ENCODE measurements around the gene MAPK14. TPM values are rescaled to one million over a fixed set of nuclear protein-coding genes. Genes with fewer than 3 reads are reported as not detected.

MAPK14 gene
- total and polyA plus RNA-seq, 2 donors (not counting 3 experiments of a cell fraction or from before 2014, with no cell fraction given), result 33.3 to 54.1 TPM

DNA sequence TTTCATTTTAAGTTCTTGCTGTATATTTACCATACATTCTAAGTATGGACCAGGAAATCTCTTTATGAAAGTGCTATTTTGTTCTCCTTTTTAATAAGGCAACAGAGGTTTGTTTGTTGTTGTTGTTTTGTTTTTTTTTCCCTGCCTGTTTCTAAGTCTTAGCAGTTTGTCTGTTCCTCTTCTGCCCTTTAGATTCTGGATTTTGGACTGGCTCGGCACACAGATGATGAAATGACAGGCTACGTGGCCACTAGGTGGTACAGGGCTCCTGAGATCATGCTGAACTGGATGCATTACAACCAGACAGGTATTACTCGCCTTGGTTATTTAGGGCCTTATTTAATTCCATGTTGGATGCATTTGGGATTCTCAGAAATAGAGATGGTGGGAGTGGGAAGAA, 48.0 kb downstream of the MAPK14 start:
- Histone ChIP-seq H3K4me1 (ENCODE audit: control insufficient read depth, extremely low read depth, insufficient read depth, low read length) (no peaks in the 10 kb centered on the region), H2AFZ (ENCODE audit: low read depth, low read length) (no peak overlapping the region), H3K4me2 (ENCODE audit: insufficient read depth, low read length) (no peak overlapping the region), H3K79me2 (ENCODE audit: control insufficient read depth, insufficient read depth, low read length) (peaks cover 30% of the 10 kb centered on the region), H3K27ac (ENCODE audit: insufficient read depth, low read depth, low read length) (no peak overlapping the region), H3K9ac (replicated peaks; ENCODE audit: extremely low read depth, insufficient read depth, low read length) (no peak overlapping the region), H3K9me3 (replicated peaks; ENCODE audit: control insufficient read depth, insufficient read depth, low read length) (no peaks in the 10 kb centered on the region), H4K20me1 (replicated peaks; ENCODE audit: control insufficient read depth, extremely low read depth, insufficient read depth, low read length) (peaks cover 6% of the 10 kb centered on the region), H3K9me1 (replicated peaks; ENCODE audit: control insufficient read depth, extremely low read depth, insufficient read depth, low read length) (no peaks in the 10 kb centered on the region), H3K4me3 (replicated peaks in 1 of 3; ENCODE audit: insufficient read depth in 1 of 3, low read depth in 1 of 3, low read length in 3 of 3) (no peak overlapping the region), H3K36me3 (ENCODE audit: control insufficient read depth in 2 of 2, extremely low read depth in 1 of 2, insufficient read depth in 2 of 2, low read length in 2 of 2) (peaks cover 7 to 14% of the 10 kb centered on the region in 2 experiments), H3K27me3 (ENCODE audit: control insufficient read depth in 2 of 2, insufficient read depth in 2 of 2, low read length in 2 of 2) (no peaks in the 10 kb centered on the region)
- POLR2A ChIA-PET, result no interaction called here
- DNase-seq (ENCODE audit: low read depth, low spot score), result no peak
- intact Hi-C loops (cut with micrococcal nuclease) (no loop called here), dilution Hi-C loops (cut with MboI; ENCODE audit: extremely low pct_ligation_motif_present, low sequenced_read_pairs) (no loop called here)
- TF ChIP-seq POLR2AphosphoS5 (IDR thresholded peaks at IDR 0.05; ENCODE audit: insufficient read depth, low read depth, low read length) (no peak), FOS (IDR thresholded peaks at IDR 0.05; ENCODE audit: borderline replicate concordance, insufficient read depth, low read length) (no peak), JUN (IDR thresholded peaks at IDR 0.05; ENCODE audit: borderline replicate concordance, insufficient read depth, insufficient read length, low read depth) (no peak), MYC (IDR thresholded peaks at IDR 0.05; ENCODE audit: low read depth, low read length) (no peak)
- no peak for FAIRE-seq
- CTCF ChIA-PET, result interaction anchor here (1.0 kb wide), 1 partner anchor 20 kb away, joined by 3 read pairs; no protein-coding TSS in a partner anchor
- BruUV-seq (replicated peaks), result no TSS peak

GRCh38 chr6:36076178-36077063, 48.8 kb downstream of the MAPK14 start:
- Histone ChIP-seq H3K9ac (replicated peaks; ENCODE audit: extremely low read depth, insufficient read depth, low read length) (no peak overlapping the region), H3K9me1 (replicated peaks; ENCODE audit: control insufficient read depth, extremely low read depth, insufficient read depth, low read length) (no peaks in the 10 kb centered on the region), H4K20me1 (replicated peaks; ENCODE audit: control insufficient read depth, extremely low read depth, insufficient read depth, low read length) (peaks cover 6% of the 10 kb centered on the region), H3K9me3 (replicated peaks; ENCODE audit: control insufficient read depth, insufficient read depth, low read length) (no peaks in the 10 kb centered on the region), H3K4me1 (ENCODE audit: control insufficient read depth, extremely low read depth, insufficient read depth, low read length) (no peaks in the 10 kb centered on the region), H3K27ac (ENCODE audit: insufficient read depth, low read depth, low read length) (no peak overlapping the region), H3K4me3 (replicated peaks in 1 of 3; ENCODE audit: insufficient read depth in 1 of 3, low read depth in 1 of 3, low read length in 3 of 3) (no peak overlapping the region), H3K36me3 (ENCODE audit: control insufficient read depth in 2 of 2, extremely low read depth in 1 of 2, insufficient read depth in 2 of 2, low read length in 2 of 2) (peaks cover 7 to 17% of the 10 kb centered on the region in 2 experiments), H3K27me3 (ENCODE audit: control insufficient read depth in 2 of 2, insufficient read depth in 2 of 2, low read length in 2 of 2) (no peaks in the 10 kb centered on the region), H3K79me2 (ENCODE audit: control insufficient read depth, insufficient read depth, low read length) (peaks cover 30% of the 10 kb centered on the region), H3K4me2 (ENCODE audit: insufficient read depth, low read length) (no peak overlapping the region), H2AFZ (ENCODE audit: low read depth, low read length) (no peak overlapping the region)
- no peak for TF ChIP-seq POLR2A (IDR thresholded peaks at IDR 0.05; ENCODE audit: low read depth, low read length)
- TF ChIP-seq JUN (IDR thresholded peaks at IDR 0.05; ENCODE audit: borderline replicate concordance, insufficient read depth, insufficient read length, low read depth), result no peak
- TF ChIP-seq GATA2 (IDR thresholded peaks at IDR 0.05; ENCODE audit: insufficient read depth, insufficient read length, low read depth, low read length), result no peak
- no peak for TF ChIP-seq MYC (IDR thresholded peaks at IDR 0.05; ENCODE audit: low read depth, low read length)
- no peak for TF ChIP-seq FOS (IDR thresholded peaks at IDR 0.05; ENCODE audit: borderline replicate concordance, insufficient read depth, low read length)
- TF ChIP-seq, protein P1, sequence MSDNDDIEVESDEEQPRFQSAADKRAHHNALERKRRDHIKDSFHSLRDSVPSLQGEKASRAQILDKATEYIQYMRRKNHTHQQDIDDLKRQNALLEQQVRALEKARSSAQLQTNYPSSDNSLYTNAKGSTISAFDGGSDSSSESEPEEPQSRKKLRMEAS (IDR thresholded peaks at IDR 0.05; ENCODE audit: insufficient read depth, insufficient read length), result no peak
- no peak for TF ChIP-seq EZH2 (IDR thresholded peaks at IDR 0.05; ENCODE audit: borderline replicate concordance, low read depth, low read length, severe bottlenecking)
- TF ChIP-seq CTCF (IDR thresholded peaks at IDR 0.05; ENCODE audit: extremely low read depth in 1 of 2, insufficient read depth in 1 of 2, low read depth in 1 of 2, low read length in 2 of 2), result no peak
- TF ChIP-seq POLR2AphosphoS5 (IDR thresholded peaks at IDR 0.05; ENCODE audit: insufficient read depth, low read depth, low read length), result no peak
- DNase-seq (ENCODE audit: low read depth, low spot score) (no peak), FAIRE-seq (no peak)
- dilution Hi-C loops (cut with MboI; ENCODE audit: extremely low pct_ligation_motif_present, low sequenced_read_pairs) (no loop called here), intact Hi-C loops (cut with micrococcal nuclease) (no loop called here)
- ChIA-PET POLR2A (no interaction called here), CTCF (interaction anchor here (1.0 to 1.4 kb wide), 3 partner anchors 9 to 20 kb away, joined by 3 to 4 read pairs (median 4); no protein-coding TSS in a partner anchor)
- BruUV-seq (replicated peaks), result no TSS peak
